ENCODE data around the gene DNAJB12.
A peak's percentile ranks its signal among the peaks of the same experiment; 100 is the strongest.
"Not testable (repeated sequence)": the region's sequence is repeated elsewhere in the genome, so short reads cannot be mapped to it uniquely, and the experiment has no call there.

DNAJB12 gene

DNA sequence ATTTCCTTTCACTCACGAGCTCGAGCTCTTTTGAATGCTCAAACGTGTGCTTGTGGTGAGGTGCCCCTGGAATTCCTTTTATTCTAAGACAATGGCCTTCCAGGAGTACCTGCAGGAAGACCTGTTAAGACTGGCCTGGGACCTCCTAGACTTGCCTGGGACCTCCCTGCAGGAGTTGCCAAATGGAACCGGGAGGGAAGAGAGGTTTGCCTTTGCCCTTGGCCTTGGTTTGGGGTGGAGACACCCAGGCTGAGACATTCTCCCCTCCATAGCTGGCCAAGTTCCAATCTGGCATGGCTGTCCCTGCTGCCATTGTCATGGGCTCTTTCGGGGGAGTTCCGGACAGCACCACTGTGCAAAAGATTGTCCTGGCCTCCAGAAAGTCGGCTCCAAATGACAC, 39.7 kb downstream of the DNAJB12 start:
- no peak for DNase-seq

GRCh38 chr10:72314263-72314662, 40.5 kb downstream of the DNAJB12 start:
- no peak for DNase-seq

GRCh38 chr10:72312865-72313391, 41.8 kb downstream of the DNAJB12 start:
- DNase-seq = no peak

GRCh38 chr10:72311667-72312066, 43.1 kb downstream of the DNAJB12 start:
- DNase-seq = no peak

GRCh38 chr10:72310636-72311035, 44.1 kb downstream of the DNAJB12 start:
- no peak for DNase-seq

GRCh38 chr10:72310241-72310633, 44.5 kb downstream of the DNAJB12 start:
- peak; percentile 89 for DNase-seq

GRCh38 chr10:72309290-72310240, 45.2 kb downstream of the DNAJB12 start:
- DNase-seq = no peak

DNA sequence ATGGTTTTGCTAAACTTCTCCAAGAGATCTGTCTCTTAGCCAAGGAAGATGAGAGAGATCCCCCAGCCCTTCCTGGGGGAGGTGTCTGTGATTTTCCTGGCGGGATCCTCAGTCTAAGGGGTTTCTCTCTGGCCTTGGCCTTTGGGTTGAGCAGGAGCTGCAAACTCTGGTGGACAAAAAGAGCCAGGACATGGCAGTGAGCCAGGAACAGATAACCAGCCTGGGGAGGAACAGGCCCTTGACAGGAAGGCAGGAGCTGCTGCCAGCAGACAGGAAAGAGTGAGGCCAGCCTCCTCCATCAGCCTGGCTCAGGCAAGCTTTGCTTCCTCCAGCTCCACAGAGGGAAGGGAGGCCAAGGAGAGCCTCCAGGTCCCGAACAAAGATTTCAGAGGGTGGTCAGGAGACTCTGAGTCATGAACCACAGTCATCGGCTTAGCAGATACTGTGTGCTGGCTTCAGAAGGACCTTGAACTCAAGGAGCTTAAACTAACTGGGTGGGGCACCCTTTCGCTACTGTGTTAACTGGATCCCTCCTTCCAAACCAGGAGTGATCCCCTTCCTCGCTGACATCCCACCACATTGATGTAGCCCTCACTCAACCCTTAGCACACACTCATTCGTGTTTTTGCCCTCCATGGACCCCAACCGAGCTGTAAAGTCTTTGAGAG, 46.3 kb downstream of the DNAJB12 start:
- DNase-seq = peak; percentile 86

DNA sequence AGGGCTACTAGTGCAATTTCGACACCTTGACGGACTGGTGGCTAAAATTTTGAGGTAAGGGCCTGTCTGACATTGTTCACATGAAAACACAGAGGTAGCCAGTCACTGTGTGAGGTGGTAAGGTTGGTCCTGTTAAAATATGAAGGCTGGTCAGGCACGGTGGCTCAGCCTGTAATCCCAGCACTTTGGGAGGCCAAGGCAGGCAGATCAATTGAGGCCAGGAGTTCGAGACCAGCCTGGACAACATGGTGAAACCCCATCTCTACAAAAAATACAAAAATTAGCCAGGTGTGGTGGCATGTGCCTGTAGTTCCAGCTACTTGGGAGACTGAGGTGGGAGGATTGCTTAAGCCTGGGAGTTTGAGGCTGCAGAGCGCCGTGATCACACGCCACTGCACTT, 47.0 kb downstream of the DNAJB12 start:
- DNase-seq = not testable (repeated sequence)

DNA sequence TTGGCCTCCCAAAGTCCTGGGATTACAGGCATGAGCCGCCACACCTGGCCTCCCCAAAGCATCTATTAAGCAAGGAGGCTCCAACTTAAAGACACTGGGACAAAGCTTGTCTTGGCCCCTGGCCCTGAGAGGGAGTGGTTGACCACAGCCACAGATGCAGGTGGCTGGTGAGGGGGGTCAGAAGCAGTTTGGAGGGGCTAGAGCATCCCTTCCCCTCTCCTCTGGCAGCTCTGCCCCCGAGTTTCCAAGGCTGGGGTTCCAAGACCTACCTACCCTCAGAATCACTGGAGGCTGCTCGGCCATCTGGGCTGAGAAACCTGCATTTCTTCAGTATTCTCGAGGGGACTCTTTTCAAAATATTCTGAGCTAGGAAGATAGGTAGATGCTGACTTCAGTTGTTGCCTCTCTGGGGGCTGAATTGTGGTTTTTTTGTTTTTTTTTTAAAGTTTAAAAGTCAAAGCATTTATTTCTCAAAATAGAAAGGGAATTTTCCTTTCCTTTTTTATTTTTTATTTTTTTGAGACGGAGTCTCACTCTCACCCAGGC, 48.4 kb downstream of the DNAJB12 start:
- DNase-seq = no peak

GRCh38 chr10:72303424-72304128, 51.1 kb downstream of the DNAJB12 start:
- DNase-seq = no peak

DNA sequence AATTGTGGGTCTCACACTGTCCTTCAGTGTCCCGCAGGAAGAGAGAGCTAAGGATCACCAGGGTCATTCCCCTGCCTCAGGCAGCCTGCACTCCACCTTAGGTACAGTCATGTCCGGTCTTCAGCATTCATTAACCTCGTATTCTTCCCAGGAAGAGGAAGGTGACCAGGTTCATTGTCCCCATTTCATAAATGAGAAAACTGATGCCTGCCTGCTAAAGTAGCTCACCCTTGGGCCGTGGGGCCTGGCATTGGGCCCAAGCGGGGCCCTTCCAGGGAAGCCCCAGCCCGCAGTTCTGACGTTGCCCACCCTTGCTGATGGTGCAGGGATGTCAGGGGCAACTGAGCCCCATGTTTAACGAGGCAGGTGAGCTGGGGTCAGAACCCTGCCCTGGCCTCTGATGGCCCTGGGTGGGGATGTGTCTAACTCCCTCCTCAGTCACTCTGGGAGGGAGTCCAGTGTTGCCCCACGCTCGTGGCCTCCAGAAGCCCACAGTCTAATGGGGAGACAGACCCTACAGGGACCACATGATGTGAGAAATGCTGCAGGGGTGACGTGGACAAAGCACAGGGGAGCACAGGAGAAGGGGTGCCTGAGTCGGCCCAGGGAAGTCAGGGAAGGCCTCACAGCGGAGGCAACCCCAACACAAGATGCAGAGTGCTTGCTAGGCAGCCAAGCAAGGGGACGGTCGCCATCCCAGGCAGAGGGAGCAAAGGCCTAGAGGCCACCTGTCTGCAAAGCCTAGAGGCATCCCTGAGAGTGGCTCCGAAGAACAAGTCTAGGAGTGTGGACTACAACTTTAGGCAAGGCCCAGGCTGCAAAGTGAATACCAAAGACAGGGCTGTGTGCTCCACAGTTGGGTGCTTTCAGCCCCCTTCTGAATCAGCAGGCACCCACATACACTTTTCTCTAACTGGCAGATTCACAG, 55.9 kb downstream of the DNAJB12 start:
- DNase-seq = no peak

- DNase-seq = peak; percentile 99
Observed at GRCh38 chr10:72297805-72298591, 56.7 kb downstream of the DNAJB12 start.

- no peak for DNase-seq
Observed at GRCh38 chr10:72297281-72297804, 57.4 kb downstream of the DNAJB12 start.

GRCh38 chr10:72296829-72297280, 57.9 kb downstream of the DNAJB12 start:
- not testable (repeated sequence) for DNase-seq

GRCh38 chr10:72295330-72295910, 59.3 kb downstream of the DNAJB12 start:
- DNase-seq = no peak

- peak; percentile 93 for DNase-seq
Observed at GRCh38 chr10:72292223-72292691, 62.5 kb downstream of the DNAJB12 start.

DNA sequence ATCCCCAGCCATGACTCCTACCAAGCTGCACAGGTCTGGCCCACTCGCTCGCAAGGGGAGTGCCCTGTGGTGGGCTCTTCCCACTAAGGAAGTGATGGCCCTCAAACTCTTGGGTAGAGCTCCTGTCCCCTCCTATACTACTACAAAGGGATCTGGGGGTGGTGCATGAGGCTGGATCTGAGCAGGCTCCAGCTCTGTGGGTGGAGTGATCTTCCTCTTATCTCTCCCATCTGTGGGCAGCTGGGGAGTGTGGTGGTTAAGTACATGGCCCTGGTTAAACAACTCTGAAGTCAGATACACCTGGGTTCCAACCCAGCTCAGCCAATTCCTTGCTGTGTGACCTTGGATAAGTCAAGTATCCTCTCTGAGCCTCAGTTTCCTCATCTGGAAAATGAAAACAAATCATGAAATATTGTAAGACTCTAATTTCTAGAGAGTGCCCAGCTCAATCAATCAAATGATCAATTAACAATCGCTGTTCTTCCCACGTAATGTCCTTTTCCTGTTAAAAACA, 63.6 kb downstream of the DNAJB12 start:
- DNase-seq = no peak

DNA sequence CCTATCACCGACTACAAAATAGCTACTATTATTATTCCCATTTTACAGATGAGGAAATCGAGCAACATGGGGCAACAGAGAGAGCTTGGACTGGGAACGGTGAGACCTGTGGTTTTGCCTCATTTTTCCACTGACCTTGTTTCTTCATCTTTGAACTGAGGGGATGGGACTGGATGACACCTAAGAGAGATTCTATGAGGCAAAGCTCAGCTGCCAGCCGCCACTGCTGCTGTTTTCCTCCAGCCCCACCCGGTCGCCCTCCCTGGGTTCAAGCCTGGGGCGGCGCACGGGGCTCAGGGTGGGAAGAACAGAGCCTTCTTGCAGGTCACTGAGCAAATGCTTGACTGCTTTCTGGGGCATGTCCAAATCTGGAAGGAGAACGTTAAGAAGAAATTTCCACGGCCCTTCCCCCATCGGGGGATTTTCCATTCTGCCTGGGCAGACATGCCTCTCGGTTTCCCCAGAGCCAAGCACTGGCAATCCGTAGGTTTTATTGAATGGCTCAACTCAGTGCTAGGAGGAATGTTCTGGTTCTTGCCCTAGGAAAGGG, 68.7 kb downstream of the DNAJB12 start:
- no peak for DNase-seq
